ENCODE measurements around the gene CHCHD6.
A peak's percentile ranks its signal among the peaks of the same experiment; 100 is the strongest.
"Not testable (repeated sequence)": the region's sequence is repeated elsewhere in the genome, so short reads cannot be mapped to it uniquely, and the experiment has no call there.

The CHCHD6 gene

GRCh38 chr3:126758882-126759281, 54.8 kb downstream of the CHCHD6 start:
- Mint-ChIP-seq H3K4me1 (peaks cover 5% of the 10 kb centered on the region), H3K9me3 (peaks cover 0 to 6% of the 10 kb centered on the region in 2 donors), H3K4me3 (no peak overlapping the region), H3K27ac (no peak overlapping the region), H3K27me3 (no peaks in the 10 kb centered on the region)
- ATAC-seq (no peak), DNase-seq (no peak)

- no peak overlapping the region for H3K4me3 Mint-ChIP-seq
- DNase-seq (no peak), ATAC-seq (no peak)
- H3K27ac Mint-ChIP-seq, result no peak overlapping the region
- H3K27me3 Mint-ChIP-seq, result no peaks in the 10 kb centered on the region
- H3K9me3 Mint-ChIP-seq, result peaks cover 0 to 6% of the 10 kb centered on the region in 2 donors
- H3K4me1 Mint-ChIP-seq, result peaks cover 5% of the 10 kb centered on the region
These were observed 56.5 kb downstream of the CHCHD6 start for GRCh38 chr3:126760541-126760940.

GRCh38 chr3:126763035-126763434, 59.0 kb downstream of the CHCHD6 start:
- DNase-seq (no peak), ATAC-seq (no peak)
- no peak overlapping the region for H3K27ac Mint-ChIP-seq
- peaks cover 8 to 9% of the 10 kb centered on the region in 2 donors for H3K9me3 Mint-ChIP-seq
- no peaks in the 10 kb centered on the region for H3K4me1 Mint-ChIP-seq
- no peak overlapping the region for H3K4me3 Mint-ChIP-seq
- H3K27me3 Mint-ChIP-seq, result no peaks in the 10 kb centered on the region

GRCh38 chr3:126765187-126766069, 61.4 kb downstream of the CHCHD6 start:
- H3K27ac Mint-ChIP-seq, result peak overlapping the region in 1 of 2 donors; percentile 4
- H3K9me3 Mint-ChIP-seq, result peaks cover 25% of the 10 kb centered on the region in 2 donors
- H3K4me3 Mint-ChIP-seq, result no peak overlapping the region
- DNase-seq, result no peak
- H3K27me3 Mint-ChIP-seq, result no peaks in the 10 kb centered on the region
- H3K4me1 Mint-ChIP-seq, result no peaks in the 10 kb centered on the region
- no peak for ATAC-seq

GRCh38 chr3:126766653-126767052, 62.6 kb downstream of the CHCHD6 start:
- no peak overlapping the region for H3K27ac Mint-ChIP-seq
- DNase-seq, result no peak
- no peak overlapping the region for H3K4me3 Mint-ChIP-seq
- ATAC-seq, result no peak
- no peaks in the 10 kb centered on the region for H3K4me1 Mint-ChIP-seq
- no peaks in the 10 kb centered on the region for H3K27me3 Mint-ChIP-seq
- H3K9me3 Mint-ChIP-seq, result peaks cover 30 to 31% of the 10 kb centered on the region in 2 donors

- peaks cover 30 to 42% of the 10 kb centered on the region in 2 donors for H3K9me3 Mint-ChIP-seq
- no peak overlapping the region for H3K4me3 Mint-ChIP-seq
- H3K27ac Mint-ChIP-seq, result no peak overlapping the region
- DNase-seq (no peak), ATAC-seq (no peak)
- no peaks in the 10 kb centered on the region for H3K27me3 Mint-ChIP-seq
- no peaks in the 10 kb centered on the region for H3K4me1 Mint-ChIP-seq
These were observed 64.9 kb downstream of the CHCHD6 start for GRCh38 chr3:126768903-126769302.

GRCh38 chr3:126770096-126770495, 66.1 kb downstream of the CHCHD6 start:
- ATAC-seq (no peak), DNase-seq (no peak)
- Mint-ChIP-seq H3K27ac (no peak overlapping the region), H3K27me3 (no peaks in the 10 kb centered on the region), H3K4me1 (no peaks in the 10 kb centered on the region), H3K4me3 (no peak overlapping the region), H3K9me3 (peaks cover 30 to 42% of the 10 kb centered on the region in 2 donors)

- ATAC-seq (no peak), DNase-seq (no peak)
- Mint-ChIP-seq H3K4me3 (no peak overlapping the region), H3K4me1 (no peaks in the 10 kb centered on the region), H3K27ac (no peak overlapping the region), H3K9me3 (peaks cover 21 to 44% of the 10 kb centered on the region in 2 donors), H3K27me3 (no peaks in the 10 kb centered on the region)
These were observed 69.1 kb downstream of the CHCHD6 start for GRCh38 chr3:126773167-126773566.

GRCh38 chr3:126773783-126774182, 69.7 kb downstream of the CHCHD6 start:
- ATAC-seq, result no peak
- Mint-ChIP-seq H3K27ac (no peak overlapping the region), H3K9me3 (peaks cover 17 to 39% of the 10 kb centered on the region in 2 donors), H3K4me3 (no peak overlapping the region), H3K4me1 (no peaks in the 10 kb centered on the region), H3K27me3 (no peaks in the 10 kb centered on the region)
- no peak for DNase-seq

GRCh38 chr3:126777366-126777765, 73.3 kb downstream of the CHCHD6 start:
- no peaks in the 10 kb centered on the region for H3K4me1 Mint-ChIP-seq
- ATAC-seq (no peak), DNase-seq (no peak)
- peaks cover 0 to 10% of the 10 kb centered on the region in 2 donors for H3K9me3 Mint-ChIP-seq
- H3K27ac Mint-ChIP-seq, result no peak overlapping the region
- H3K27me3 Mint-ChIP-seq, result no peaks in the 10 kb centered on the region
- no peak overlapping the region for H3K4me3 Mint-ChIP-seq

- DNase-seq, result no peak
- peaks cover 16% of the 10 kb centered on the region for H3K4me1 Mint-ChIP-seq
- H3K27me3 Mint-ChIP-seq, result no peaks in the 10 kb centered on the region
- no peak for ATAC-seq
- H3K9me3 Mint-ChIP-seq, result peaks cover 0 to 6% of the 10 kb centered on the region in 2 donors
- H3K27ac Mint-ChIP-seq, result peak overlapping the region in 1 of 2 donors; percentile 15
- H3K4me3 Mint-ChIP-seq, result no peak overlapping the region
These were observed 76.6 kb downstream of the CHCHD6 start for GRCh38 chr3:126780666-126781065.

- DNase-seq (no peak), ATAC-seq (no peak)
- peaks cover 0 to 6% of the 10 kb centered on the region in 2 donors for H3K9me3 Mint-ChIP-seq
- peaks cover 16% of the 10 kb centered on the region for H3K4me1 Mint-ChIP-seq
- H3K27me3 Mint-ChIP-seq, result no peaks in the 10 kb centered on the region
- H3K4me3 Mint-ChIP-seq, result no peak overlapping the region
- no peak overlapping the region for H3K27ac Mint-ChIP-seq
These were observed 77.4 kb downstream of the CHCHD6 start for GRCh38 chr3:126781406-126781805.

- ATAC-seq (no peak), DNase-seq (no peak)
These were observed 78.0 kb downstream of the CHCHD6 start for GRCh38 chr3:126781889-126782491.

GRCh38 chr3:126782536-126782935, 78.5 kb downstream of the CHCHD6 start:
- Mint-ChIP-seq H3K27ac (peak overlapping the region in 1 of 2 donors; percentile 35), H3K9me3 (peaks cover 0 to 5% of the 10 kb centered on the region in 2 donors), H3K4me1 (peaks cover 16% of the 10 kb centered on the region), H3K27me3 (no peaks in the 10 kb centered on the region), H3K4me3 (no peak overlapping the region)
- DNase-seq (no peak), ATAC-seq (no peak)

More at GRCh38 chr3:126781889-126782491, 78.0 kb downstream of the CHCHD6 start:
- Mint-ChIP-seq H3K9me3 (peaks cover 0 to 6% of the 10 kb centered on the region in 2 donors), H3K27ac (peak overlapping the region in 1 of 2 donors; percentile 35), H3K27me3 (no peaks in the 10 kb centered on the region), H3K4me1 (peaks cover 16% of the 10 kb centered on the region), H3K4me3 (no peak overlapping the region)

GRCh38 chr3:126784254-126784653, 80.2 kb downstream of the CHCHD6 start:
- peaks cover 16% of the 10 kb centered on the region for H3K4me1 Mint-ChIP-seq
- peaks cover under 1 to 10% of the 10 kb centered on the region in 2 donors for H3K9me3 Mint-ChIP-seq
- H3K4me3 Mint-ChIP-seq, result no peak overlapping the region
- H3K27ac Mint-ChIP-seq, result peak overlapping the region in 1 of 2 donors; percentile 52
- DNase-seq (no peak), ATAC-seq (no peak)
- H3K27me3 Mint-ChIP-seq, result no peaks in the 10 kb centered on the region

- not testable (repeated sequence) for ATAC-seq, DNase-seq, H3K27me3 Mint-ChIP-seq, H3K4me1 Mint-ChIP-seq, H3K27ac Mint-ChIP-seq, H3K4me3 Mint-ChIP-seq
- peaks cover 30 to 40% of the 10 kb centered on the region in 2 donors for H3K9me3 Mint-ChIP-seq
These were observed 87.3 kb downstream of the CHCHD6 start for GRCh38 chr3:126791320-126791719.
